ENCODE results near the gene TNNT1.

Gene TNNT1

DNA sequence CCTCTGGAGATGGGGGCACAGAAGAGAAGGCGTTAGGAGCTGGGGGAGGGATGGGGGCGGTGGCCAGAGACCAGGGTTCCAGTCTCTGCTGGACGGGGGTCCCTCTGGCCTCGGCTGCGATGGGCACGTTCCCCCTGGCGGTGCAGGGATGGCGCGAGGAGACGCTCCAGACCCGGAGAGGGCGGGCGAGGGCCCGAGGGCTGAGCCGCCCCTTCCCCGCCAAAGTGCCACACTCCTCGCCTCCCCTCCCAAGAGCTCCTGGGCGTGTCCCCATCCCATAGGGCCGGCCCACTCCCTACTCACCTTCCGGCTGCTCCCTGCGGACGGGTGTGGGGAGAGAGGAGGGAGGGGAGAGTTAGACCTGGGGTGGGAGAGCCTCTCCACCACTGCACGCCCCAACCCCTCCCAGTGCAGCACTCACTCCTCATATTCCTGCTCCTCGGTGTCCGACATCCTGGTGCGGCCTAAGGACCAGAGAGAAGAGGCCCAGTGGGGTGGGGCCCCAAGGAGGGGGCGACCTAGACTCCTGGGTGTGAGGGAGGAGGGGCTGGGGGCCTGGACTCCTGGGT is 2.2 kb downstream of the TNNT1 start:
- peak overlapping the region; percentile 15; the same call in 1 of the 2 replicates for H3K4me3 ChIP-seq (ENCODE audit: low read depth, low read length)
- ChIA-PET CTCF (interaction anchor here (0.6 to 3.3 kb wide), 8 partner anchors 10 to 306 kb away, joined by 3 to 23 read pairs (median 3); partner anchors contain the start of gene TNNI3), POLR2A (no interaction called here)
- DNase-seq (ENCODE audit: low read depth, low spot score), result no peak
- TF ChIP-seq CTCF (IDR thresholded peaks at IDR 0.05; ENCODE audit: insufficient read depth, low read length, missing control alignments), result no peak

DNA sequence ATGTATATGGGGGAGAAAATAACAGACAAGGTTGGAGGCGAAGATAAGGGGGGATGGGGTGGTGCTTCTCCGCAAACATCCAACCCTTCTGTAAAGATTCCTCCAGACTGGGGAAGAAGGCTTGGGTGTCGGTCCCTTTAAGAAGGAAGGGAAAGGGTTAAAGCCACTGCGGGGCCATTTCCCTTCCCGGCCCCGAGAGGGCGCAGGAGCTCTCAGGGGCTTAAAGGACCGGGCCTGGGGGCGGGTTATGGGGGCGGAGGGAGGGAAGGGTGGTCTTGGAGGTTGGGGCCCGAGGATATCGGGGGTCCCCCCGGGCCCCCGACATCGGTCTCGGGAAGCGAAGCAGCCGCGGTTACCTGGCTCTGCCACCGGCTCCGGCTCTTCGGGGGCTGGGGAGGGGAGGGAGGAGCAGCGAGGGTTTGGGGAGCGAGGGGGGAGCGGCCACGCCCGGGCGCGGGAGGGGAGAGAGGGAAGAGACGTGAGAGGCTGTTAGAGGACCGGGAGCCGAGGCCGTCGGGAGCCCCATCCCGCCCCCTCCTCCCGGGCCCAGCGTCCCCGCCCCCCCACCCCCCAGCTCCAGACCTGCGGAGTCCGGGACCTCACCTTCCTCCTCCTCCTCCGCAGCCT is 2.8 kb downstream of the TNNT1 start:
- DNase-seq (ENCODE audit: low read depth, low spot score), result no peak
- POLR2A ChIA-PET, result no interaction called here
- peak overlapping the region; percentile 15 for H3K4me3 ChIP-seq (ENCODE audit: low read depth, low read length)

GRCh38 chr19:55145232-55145631 is 3.8 kb downstream of the TNNT1 start:
- ChIA-PET POLR2A (no interaction called here), CTCF (interaction anchor here (1.2 to 7.0 kb wide), 3 partner anchors 15 to 279 kb away, joined by 3 to 90 read pairs (median 18); no protein-coding TSS in a partner anchor)
- TF ChIP-seq CTCF (IDR thresholded peaks at IDR 0.05; ENCODE audit: insufficient read depth, low read length, missing control alignments), result no peak
- DNase-seq (ENCODE audit: low read depth, low spot score), result no peak
- H3K4me3 ChIP-seq (ENCODE audit: low read depth, low read length), result no peak overlapping the region

More for the DNA sequence above, 2.8 kb downstream of the TNNT1 start:
- CTCF ChIA-PET, result interaction anchor here (0.8 to 3.3 kb wide), 6 partner anchors 10 to 307 kb away, joined by 3 to 23 read pairs (median 4); partner anchors contain the start of gene TNNI3
- TF ChIP-seq CTCF (IDR thresholded peaks at IDR 0.05; ENCODE audit: insufficient read depth, low read length, missing control alignments), result peak; percentile 60

DNA sequence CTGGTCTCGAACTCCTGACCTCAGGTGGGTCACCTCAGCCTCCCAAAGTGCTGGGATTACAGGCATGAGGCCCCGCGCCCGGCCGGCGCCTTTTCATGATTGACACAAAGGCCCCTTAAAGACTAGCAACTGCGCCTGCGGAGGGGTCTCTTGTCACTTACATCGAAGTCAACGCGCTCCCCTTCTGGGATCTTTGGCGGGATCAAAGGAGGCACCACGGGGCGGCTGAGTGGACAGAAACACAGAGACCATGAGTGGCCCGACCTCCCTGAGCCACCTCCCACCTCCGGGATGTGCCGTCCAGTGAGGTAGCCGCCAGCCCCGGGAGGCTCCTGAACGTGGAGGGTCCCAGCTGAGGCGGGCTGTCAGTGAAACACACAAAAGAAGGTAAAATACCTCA is 7.3 kb downstream of the TNNT1 start:
- H3K4me3 ChIP-seq (ENCODE audit: low read depth, low read length), result no peak overlapping the region
- DNase-seq (ENCODE audit: low read depth, low spot score), result no peak
- CTCF ChIA-PET, result interaction anchor here (0.6 to 7.0 kb wide), 33 partner anchors 10 to 1112 kb away, joined by 3 to 90 read pairs (median 8); partner anchors contain the start of genes DNAAF3, TMEM238, ZNF628 and ZNF784
- POLR2A ChIA-PET, result interaction anchor here (0.7 to 1.2 kb wide), 3 partner anchors 24 to 346 kb away, joined by 3 to 7 read pairs (median 5); partner anchors contain the start of gene PPP1R12C
- TF ChIP-seq CTCF (IDR thresholded peaks at IDR 0.05; ENCODE audit: insufficient read depth, low read length, missing control alignments), result no peak

DNA sequence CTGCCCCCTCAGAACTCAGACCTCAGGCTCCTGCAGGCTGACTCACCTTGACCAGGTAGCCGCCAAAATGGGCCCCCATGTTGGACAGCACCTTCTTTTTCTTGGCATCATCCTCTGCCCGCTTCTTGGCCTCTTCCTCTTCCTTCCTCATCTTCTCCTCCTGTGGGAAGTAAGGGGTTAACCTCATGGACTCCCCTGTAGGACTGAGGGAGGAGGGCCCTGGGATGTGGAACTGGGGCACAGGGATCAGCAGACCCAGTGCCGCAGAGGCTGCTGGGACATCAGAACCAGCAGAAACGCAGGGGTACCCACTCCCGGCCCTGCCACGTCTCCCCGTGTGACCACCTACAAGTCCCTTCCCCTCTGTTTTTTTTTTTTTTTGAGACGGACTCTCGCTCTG is 11.1 kb downstream of the TNNT1 start:
- ChIA-PET CTCF (interaction anchor here (0.6 kb wide), 1 partner anchor 280 kb away, joined by 3 read pairs; no protein-coding TSS in a partner anchor), POLR2A (no interaction called here)
- no peak overlapping the region for H3K4me3 ChIP-seq (ENCODE audit: low read depth, low read length)
- TF ChIP-seq CTCF (IDR thresholded peaks at IDR 0.05; ENCODE audit: insufficient read depth, low read length, missing control alignments), result no peak
- no peak for DNase-seq (ENCODE audit: low read depth, low spot score)

- TF ChIP-seq CTCF (IDR thresholded peaks at IDR 0.05; ENCODE audit: insufficient read depth, low read length, missing control alignments), result no peak
- CTCF ChIA-PET, result interaction anchor here (0.9 to 2.8 kb wide), 9 partner anchors 10 to 368 kb away, joined by 3 to 15 read pairs (median 4); no protein-coding TSS in a partner anchor
- POLR2A ChIA-PET, result no interaction called here
- DNase-seq (ENCODE audit: low read depth, low spot score), result no peak
- no peak overlapping the region for H3K4me3 ChIP-seq (ENCODE audit: low read depth, low read length)
Observed at GRCh38 chr19:55136399-55137102, 12.5 kb downstream of the TNNT1 start.

Data from AG04449 (cell line).